Measurements from ENCODE around the gene EHD4.

The EHD4 gene

GRCh38 chr15:41943543-41944312, 28.6 kb downstream of the EHD4 start:
- no peak for TF ChIP-seq CTCF (IDR thresholded peaks at IDR 0.05)

GRCh38 chr15:41942886-41943285, 29.5 kb downstream of the EHD4 start:
- no peak for TF ChIP-seq CTCF (IDR thresholded peaks at IDR 0.05)

GRCh38 chr15:41941644-41942415, 30.5 kb downstream of the EHD4 start:
- no peak for TF ChIP-seq CTCF (IDR thresholded peaks at IDR 0.05)

- no peak for TF ChIP-seq CTCF (IDR thresholded peaks at IDR 0.05)
These were observed 31.9 kb downstream of the EHD4 start for GRCh38 chr15:41940441-41940857.

GRCh38 chr15:41939986-41940385, 32.4 kb downstream of the EHD4 start:
- TF ChIP-seq CTCF (IDR thresholded peaks at IDR 0.05): no peak

- no peak for TF ChIP-seq CTCF (IDR thresholded peaks at IDR 0.05)
These were observed 34.8 kb downstream of the EHD4 start for GRCh38 chr15:41937568-41937923.

- no peak for TF ChIP-seq CTCF (IDR thresholded peaks at IDR 0.05)
These were observed 35.4 kb downstream of the EHD4 start for GRCh38 chr15:41936649-41937567.

All from LNCAP (cell line).